Testis (tissue), 2 donors: Measurements from ENCODE around the gene ATF2.

Experiments used
- POLR2A ChIP-seq: fragments of 450-650 bp; IDR thresholded peaks from one replicate; pipeline ENCODE4 v1.6.1; 2017; ENCODE audit warnings: antibody characterized with exemption, mild to moderate bottlenecking, moderate library complexity
- TF ChIP-seq, protein P1 (sequence below), 3 experiments: fragments of 450-650 bp in 2 of 3; fragments of 200-600 bp in 1 of 3; sonication (generic) in 1 of 3; IDR thresholded peaks; one replicate each; pipeline ENCODE4 v1.5.1; 2016 to 2019; ENCODE audit warnings: antibody characterized with exemption in 3 of 3, mild to moderate bottlenecking in 2 of 3, moderate library complexity in 1 of 3

GRCh38 chr2:175154661-175155082 is 13.3 kb downstream of the ATF2 start:
- TF ChIP-seq, protein P1, sequence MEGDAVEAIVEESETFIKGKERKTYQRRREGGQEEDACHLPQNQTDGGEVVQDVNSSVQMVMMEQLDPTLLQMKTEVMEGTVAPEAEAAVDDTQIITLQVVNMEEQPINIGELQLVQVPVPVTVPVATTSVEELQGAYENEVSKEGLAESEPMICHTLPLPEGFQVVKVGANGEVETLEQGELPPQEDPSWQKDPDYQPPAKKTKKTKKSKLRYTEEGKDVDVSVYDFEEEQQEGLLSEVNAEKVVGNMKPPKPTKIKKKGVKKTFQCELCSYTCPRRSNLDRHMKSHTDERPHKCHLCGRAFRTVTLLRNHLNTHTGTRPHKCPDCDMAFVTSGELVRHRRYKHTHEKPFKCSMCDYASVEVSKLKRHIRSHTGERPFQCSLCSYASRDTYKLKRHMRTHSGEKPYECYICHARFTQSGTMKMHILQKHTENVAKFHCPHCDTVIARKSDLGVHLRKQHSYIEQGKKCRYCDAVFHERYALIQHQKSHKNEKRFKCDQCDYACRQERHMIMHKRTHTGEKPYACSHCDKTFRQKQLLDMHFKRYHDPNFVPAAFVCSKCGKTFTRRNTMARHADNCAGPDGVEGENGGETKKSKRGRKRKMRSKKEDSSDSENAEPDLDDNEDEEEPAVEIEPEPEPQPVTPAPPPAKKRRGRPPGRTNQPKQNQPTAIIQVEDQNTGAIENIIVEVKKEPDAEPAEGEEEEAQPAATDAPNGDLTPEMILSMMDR (IDR thresholded peaks at IDR 0.05): no peak
- no peak for TF ChIP-seq POLR2A
